GM18508 (cell line): ENCODE results near the gene CDKL2.
"Not testable (repeated sequence)": the region's sequence is repeated elsewhere in the genome, so short reads cannot be mapped to it uniquely, and the experiment has no call there.

Source experiments
- ATAC-seq: cut with Tn5 transposase; IDR thresholded peaks from one replicate; pipeline ENCODE4 v1.9.1; 2021; ENCODE audit warnings: moderate number of reproducible peaks; ENCODE audit not compliant: insufficient read depth, unreplicated experiment

The CDKL2 gene

DNA sequence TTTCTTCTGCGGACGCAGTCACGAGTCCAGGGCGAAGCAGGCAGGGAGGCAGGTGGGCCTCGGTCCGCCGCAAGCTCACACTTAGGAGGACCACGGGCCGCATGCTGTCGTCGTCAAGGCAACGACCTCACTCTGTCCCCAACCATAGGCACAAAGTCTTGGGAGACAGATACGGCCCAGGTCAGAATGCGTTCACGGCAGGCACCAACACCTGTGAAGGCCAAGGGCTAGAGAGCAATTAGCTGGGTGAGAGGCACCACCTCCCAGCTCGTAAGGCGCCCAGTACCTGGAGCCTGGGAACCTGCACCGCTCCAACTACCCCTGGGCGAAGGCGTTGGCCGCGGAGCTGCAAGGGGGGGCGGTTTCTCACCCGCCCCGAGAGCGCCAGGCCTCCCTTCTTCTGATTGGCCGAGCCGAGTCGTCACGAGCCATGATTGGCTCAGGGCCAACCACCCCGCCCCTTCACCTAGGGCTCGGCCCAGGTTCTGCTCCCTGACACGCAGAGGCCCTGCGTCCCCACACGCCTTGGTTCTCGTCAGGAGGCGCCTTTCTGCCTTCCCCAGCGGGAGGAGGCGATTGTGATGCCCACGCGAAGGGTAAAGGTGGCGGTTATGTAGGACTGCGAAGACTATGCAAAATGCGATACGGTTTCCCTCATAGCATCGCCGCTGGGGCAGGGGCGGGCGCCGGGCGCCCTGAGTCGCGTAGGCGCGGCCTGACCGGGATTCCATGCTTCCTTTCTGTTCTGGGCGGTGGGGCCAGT, at the start of gene CDKL2:
TSS of gene CDKL2 (minus strand) at position 355 of the 763 bp plus-strand sequence. CDS start 4,540 bp downstream, outside the sequence.
- ATAC-seq: peak; percentile 82

DNA sequence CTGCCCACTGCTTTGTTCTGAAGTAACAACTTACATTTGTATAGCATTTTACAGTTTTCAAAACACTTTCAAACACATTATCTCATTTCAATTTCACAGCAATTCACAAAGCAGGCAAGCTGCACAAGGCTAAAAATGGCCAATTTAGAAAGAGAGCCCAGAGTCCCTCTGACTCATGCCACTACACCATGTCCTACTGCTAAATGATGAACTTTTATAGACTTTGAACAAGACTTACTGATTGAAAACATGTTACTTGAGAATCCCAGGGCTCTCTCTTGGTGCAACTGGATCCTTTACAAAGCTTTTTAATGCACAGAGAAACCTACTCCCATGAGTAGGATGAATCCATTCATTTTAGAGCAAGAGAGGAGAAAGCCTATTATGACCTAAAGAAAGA, 48.6 kb upstream of the CDKL2 start:
- no peak for ATAC-seq

DNA sequence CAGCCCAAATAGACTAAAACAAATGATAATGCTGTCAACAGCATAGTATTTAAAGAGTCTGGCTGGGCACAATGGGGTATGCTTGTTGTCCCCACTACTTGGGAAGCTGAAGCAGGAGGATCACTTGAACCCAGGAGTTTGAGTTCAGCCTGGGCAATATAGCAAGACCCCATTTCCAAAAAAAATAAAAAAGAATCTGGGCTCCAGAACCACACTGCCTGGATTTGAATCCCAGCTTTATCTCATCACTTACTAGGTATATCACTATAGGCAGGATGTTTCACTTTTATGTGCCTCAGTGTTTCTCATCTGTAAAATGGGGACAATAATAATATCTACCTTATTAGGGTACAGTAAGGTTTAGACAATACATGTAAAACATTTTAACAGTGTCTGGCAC, 48.1 kb upstream of the CDKL2 start:
- ATAC-seq: no peak

DNA sequence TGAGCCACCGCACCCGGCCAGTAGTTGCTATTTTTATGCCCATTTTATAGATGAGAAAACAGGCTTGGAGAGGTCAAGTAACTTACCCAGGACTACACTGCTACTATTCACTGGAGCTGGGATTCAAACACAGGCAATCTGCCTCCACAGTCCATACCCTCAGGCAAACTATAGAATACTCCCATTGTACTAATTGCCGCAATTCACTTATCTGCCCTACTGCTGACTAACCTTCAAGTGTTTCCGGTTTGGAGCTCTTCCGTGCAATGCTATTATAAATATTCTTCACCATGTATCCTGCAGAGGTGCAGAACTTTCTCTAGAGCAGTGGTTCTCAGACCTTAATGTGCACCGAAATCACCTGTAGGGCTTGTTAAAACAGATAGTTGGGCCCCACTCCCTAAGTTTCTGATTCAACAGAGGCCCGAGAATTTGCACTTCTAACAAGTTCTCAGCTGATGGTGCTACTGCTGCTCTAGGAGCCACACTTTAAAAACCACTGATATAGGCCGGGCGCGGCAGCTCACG, 44.7 kb upstream of the CDKL2 start:
- ATAC-seq: no peak

DNA sequence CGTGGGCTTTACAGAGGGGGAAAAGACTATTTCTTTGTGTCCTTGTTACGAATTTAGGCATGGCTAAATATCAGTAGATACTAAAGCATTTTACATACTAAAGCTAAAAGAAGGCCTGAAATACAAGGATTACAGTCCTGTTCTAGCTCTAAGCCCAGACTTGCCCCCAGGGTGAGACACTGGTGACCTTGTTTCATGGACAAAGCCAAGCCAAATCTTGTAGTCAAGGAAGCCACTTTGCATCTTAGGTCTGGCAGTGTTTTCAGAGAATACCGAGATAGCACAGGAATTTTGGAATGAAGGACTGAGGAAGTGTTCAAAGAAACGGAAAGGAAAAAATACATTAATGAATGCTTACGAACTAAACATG, 43.6 kb upstream of the CDKL2 start:
- no peak for ATAC-seq

DNA sequence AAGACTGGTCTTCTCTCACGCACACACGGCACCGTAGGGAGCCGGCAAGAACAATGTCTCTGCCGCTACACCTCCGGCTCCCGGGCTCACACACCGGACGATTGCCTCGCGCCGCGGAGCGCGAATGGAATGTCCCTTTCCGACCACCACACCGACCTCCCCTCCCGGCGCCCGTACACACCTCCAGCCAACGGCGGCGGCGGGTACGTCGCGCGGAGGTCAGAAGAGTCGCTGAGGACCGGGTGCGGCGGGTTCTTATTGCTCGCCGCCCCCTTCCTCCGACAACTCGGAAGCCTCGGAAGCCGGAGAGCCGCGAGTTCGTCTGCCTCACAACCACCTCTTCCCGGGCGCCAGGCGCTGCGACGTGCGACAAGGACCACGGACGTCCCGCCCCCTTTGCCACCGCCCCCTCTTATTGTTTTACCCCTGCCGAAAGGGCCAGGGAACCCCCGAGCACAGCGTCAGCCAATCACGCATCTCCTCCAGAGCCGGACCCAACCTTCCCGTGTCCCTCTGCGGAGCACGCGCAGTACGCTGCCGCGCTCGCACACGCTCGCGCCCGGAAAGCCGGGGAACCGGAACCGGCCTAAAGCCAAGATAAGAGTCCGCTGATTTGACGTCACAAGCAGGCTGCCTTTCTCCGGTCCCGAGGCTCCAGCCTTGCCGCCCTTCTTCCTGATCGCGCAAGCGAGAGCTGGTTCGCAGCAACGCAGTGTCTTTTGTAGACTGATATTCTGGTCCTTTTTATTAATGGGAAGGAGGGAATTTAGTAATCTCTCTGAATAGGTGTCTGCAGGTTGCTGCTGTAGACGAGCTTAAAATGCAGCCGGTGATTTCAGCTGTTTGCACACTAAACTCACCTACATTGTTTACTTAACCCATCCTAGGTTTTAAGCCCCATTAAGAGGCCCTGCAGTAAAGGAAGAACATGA, 43.0 kb upstream of the CDKL2 start, which contains the start of gene G3BP2:
TSS of gene G3BP2 (minus strand) at position 385 of the 932 bp plus-strand sequence. CDS start 11,386 bp downstream, outside the sequence.
- peak; percentile 79 for ATAC-seq

DNA sequence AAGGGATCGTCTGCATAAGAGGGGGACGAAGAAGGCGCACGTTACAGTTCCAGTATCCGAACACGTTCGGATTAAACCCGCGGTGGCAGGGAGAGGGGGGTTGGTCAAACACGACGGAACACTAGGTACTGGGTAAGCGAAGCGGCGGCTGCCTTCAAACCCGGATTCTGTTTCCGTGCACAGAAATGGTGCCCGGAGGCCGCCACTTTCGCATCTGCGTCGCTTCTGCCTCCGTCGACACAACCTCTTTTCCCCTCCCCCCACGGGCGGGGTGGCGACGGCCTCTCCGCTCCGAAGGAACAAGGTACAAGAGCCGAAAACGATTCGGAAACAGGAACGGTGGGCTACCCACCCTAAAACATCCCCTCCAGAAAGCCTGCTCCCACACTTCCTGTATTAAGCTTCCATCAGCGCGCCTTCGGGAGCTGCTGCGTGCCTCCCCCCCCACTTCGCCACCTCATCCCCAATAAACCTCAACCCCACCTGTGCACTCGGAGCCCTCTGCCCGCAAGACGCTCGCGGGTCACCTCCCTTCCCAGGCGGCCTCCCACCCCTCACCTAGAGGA, 42.2 kb upstream of the CDKL2 start:
- peak; percentile 8 for ATAC-seq

DNA sequence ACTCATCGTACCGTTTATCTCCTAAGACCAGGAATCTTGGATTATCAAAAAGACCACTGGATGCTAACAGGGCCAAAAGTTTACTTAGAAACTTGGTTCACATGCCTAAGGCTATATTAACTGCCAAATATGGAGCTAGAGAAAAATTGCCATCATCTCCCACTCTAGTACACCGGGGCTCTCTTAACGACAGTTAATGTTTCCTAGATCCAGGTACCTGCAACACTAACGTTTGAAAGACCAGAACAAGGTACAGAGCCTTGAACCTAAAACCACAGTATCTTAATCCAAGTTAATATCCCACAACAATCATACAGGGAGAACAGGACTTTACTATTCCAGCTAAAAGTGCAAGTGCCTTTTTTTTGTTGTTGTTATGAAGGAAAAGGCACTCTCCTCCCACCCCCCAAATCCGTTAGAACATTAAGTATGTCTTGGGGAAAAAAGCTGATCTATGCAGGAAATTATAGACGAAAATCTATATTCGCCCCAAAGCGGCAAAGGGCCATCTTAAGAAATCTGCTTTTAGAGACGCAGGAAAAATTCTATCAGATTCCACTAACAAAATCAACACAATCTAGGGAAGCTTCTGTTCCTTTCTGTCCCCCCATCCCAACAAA, 41.6 kb upstream of the CDKL2 start:
- no peak for ATAC-seq

DNA sequence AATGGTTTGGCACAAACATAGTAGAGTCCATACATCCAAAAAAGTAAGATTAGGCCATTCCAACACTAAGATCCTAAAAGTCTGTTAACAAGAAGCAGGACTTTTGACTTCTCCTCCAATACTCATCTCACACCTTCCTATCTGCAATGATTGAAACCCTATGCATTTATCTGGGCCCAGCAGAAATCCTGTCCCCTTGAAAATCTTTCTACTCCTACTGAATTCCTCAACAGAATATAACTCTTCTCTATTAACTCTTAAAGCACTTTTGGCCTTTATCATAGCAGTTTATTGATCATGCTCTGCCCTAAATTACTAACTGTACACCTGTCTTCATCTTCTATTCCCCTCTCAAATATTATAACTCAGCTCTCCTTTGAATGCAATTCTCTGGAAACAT, 38.3 kb upstream of the CDKL2 start:
- no peak for ATAC-seq

DNA sequence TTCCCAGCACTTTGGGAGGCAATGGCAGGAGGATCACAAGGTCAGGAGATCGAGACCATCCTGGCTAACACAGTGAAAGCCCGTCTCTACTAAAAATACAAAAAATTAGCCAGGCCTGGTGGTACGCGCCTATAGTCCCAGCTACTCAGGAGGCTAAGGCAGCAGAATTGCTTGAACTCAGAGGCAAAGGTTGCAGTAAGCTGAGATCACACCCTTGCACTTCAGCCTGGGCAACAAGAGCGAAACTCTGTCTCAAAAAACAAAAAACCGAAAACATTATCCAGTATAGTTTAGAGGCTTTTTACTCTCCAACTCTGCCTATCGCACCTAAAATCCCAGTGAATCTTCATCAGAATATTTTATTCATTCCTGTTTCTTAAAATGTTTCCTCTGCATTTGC, 37.3 kb upstream of the CDKL2 start:
- ATAC-seq: not testable (repeated sequence)

DNA sequence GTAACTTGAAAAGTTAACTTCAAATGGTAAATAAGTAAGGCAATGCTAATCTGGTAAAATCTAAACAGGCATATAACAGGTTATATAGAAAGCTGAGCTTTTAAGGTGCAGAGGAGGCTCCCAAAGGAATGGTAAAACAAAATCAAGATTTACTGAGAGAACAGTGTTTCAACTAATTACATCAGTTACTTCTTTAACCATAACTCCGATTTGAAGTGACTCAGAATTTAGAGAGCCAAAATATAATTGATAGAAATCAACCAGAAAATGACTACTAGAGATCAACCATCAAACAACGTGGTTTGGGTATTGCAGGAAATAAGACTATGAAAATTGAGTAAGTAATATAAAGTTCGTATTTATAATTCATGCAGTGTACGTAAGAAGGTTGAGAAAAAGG, 36.0 kb upstream of the CDKL2 start:
- ATAC-seq: no peak

DNA sequence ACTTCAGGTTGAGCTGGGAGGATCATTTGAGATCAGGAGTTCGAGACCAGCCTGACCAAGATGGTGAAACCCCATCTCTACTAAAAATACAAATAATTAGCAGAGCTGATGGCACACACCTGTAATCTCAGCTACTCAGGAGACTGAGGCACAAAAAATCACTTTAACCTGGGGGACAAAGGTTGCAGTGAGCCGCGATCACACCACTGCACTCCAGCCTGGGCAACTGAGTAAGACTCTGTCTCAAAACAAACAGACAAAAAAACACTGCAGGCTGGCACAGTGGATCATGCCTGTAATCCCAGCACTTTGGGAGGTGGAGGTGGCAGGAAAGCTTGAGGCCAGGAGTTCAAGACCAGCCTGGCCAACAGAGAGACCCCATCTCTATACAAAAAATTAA, 34.3 kb upstream of the CDKL2 start:
- ATAC-seq: not testable (repeated sequence)

DNA sequence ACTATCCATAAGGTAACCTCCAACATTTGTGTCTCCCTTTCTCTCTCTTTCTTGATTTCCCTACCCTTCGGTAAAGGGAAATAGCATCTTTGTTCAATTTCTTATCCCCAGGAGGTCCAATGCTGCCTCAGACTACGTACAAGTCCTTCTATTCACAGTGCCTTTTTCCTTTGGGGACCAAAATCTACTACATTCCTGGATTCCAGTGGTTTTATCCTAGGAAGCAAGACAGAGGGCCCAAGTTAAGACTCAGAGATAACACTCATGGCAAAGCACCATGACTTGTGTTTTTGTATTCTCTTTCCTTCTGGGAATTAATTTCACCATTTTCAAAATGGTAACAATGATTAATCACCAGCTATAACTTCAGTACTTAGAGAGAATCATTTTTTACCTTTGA, 32.3 kb upstream of the CDKL2 start:
- ATAC-seq: no peak

DNA sequence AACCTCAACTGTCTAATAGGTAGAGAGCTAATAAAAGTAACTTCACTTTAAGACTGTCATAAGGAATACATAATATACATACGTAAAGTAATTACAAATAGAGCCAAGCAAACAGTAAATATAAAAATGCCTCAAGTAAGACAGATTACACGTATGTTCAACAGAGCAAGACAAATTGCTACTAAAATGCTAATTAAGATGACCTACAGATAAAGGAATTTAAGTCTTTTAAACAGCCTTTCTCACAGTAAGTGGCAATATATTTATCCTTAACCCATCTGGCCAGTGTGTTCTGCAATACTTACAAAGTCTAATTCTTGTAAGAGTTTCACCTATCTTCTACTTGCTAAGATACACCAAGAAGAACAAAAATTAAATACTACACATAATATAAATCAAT, 30.2 kb upstream of the CDKL2 start:
- ATAC-seq: no peak

DNA sequence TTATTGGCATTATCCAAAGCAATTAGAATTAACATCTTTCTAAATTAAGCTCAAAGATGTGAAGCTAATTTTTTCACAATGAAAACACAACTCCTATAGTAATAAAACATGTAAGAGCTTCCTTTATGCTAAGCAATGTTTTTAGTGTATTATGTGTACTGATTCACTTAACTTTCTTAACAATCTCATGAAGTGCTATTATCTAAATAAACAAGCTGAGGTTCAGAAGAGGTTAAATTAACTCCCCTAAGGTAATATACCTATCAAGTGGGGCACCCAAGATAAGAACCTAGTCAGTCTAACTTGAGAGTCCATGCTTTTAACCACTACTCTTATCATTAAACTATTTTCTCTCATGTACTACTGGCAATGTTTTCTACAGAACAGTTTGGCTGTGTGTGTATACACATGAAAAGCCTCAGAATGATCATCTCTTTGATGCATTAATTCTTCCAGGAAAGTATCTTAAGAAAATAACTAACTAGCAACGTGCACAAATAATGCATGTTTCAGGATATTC, 29.2 kb upstream of the CDKL2 start:
- no peak for ATAC-seq

DNA sequence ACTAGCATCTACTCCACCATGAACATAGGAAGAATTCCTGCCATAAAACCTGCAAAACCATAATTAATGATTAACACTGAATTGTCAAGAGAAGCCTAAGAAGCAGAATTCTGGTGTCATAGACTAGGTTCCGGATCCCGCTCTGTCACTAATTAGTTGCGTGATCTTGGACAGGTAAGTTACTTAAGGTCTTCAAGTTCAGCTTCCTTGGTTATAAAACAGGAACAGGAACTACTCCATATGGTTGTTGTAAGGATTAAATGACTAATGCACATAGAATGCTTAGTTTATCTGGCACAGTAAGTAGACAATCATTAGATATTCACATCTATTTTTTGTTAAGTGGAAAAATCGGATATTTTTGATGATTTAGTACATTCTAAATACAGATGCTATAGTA, 28.5 kb upstream of the CDKL2 start:
- no peak for ATAC-seq

DNA sequence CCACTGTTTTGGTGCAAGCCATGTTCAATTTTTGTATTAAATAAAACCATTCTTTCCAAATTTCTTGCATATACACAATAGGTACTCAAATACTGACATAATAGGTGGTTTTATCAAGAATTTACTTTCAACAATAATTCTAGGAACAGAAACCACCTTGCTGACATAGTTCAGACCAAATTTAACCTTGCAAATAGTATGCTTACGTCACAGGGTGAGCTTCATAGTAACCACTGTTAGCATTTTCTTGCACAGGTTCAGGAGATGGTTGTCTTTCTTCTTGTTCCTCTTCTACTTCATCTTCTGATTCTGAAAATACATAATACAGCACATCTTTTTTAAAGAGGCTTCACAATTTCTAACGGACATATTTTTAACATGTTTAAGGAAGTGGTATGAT, 25.2 kb upstream of the CDKL2 start:
- ATAC-seq: no peak

DNA sequence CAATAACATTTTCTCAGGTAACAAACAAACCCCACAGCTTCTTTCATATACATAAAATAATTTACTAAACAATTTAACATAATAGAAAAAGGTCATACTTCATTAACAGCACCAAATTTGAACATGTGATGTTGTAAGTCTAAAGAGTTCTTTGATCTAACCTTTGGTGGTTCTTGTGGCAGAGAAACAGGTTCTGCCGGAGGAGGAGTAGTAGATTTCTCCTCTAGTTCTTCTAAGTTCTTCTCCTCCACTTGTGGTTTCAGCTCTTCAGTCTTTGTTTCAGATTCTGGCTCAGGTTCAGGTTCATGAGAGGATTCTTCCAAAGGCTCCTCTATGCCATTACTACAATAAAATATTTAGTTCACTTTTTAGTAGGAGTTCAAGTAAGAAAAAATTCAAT, 24.6 kb upstream of the CDKL2 start:
- no peak for ATAC-seq

DNA sequence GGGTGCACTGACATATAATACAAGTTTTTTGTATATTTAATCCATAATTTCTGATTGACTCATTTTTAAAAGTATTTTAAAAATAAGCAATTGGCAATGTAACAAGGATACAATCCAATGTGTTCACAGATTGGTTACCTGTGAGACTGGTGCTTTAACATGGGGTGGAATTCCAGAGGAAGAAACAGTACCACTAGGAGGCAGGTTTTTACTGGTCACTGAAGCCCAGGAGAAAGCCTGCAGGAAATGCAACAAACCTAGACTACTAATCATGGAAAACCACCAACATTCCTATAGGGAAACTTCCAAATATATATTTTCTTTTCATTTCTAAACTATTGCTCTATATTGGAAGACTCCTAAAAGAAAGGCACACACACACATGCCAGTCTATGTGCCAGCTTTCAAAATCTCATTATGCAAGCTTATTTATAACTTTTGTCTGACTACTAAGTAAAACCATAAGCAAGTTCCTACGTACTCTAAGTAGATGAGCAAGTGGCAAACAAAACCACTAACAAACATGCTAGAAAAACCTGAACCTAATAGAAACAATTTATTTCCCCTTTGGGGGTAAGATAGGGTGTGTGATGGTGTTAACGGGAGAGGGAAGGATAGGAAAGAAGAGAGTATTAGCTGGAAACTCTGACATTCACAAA, 23.6 kb upstream of the CDKL2 start:
- no peak for ATAC-seq

DNA sequence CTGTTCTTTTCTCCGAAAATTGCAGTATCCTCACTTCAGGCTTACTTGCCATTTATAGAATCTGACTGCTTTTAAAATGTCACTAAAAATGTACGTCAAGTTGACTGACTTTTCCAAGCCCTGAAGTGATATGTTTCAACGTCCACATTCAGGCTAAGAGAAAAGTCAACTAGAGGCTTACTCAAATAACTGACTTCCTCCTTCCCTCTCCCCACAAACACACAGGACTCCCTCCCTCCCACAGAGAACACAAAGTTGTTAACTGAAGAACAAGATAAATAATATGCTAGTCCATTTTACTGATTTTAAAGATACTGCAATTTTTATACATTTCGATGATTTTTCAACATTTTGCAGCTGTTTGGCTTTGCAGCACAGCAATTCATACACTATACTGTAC, 13.8 kb upstream of the CDKL2 start:
- no peak for ATAC-seq
